Measurements from ENCODE around the gene SVBP.
A peak's percentile ranks its signal among the peaks of the same experiment; 100 is the strongest.

Gene SVBP

GRCh38 chr1:42759114-42759513, 58.1 kb downstream of the SVBP start (continued):
- TF ChIP-seq ZNF629 (tag by site-specific recombination; IDR thresholded peaks at IDR 0.05) (no peak), ZNF10 (tag by site-specific recombination; IDR thresholded peaks at IDR 0.05) (no peak), ZNF146 (tag by site-specific recombination; IDR thresholded peaks at IDR 0.05) (no peak), ZNF670 (tag by site-specific recombination; IDR thresholded peaks at IDR 0.05; ENCODE audit: low read depth) (no peak), ZNF433 (tag by site-specific recombination; IDR thresholded peaks at IDR 0.05; ENCODE audit: low read depth) (no peak), ZNF791 (tag by site-specific recombination; IDR thresholded peaks at IDR 0.05) (no peak), BCL6B (tag by site-specific recombination; IDR thresholded peaks at IDR 0.05) (no peak), ZNF830 (tag by site-specific recombination; IDR thresholded peaks at IDR 0.05; ENCODE audit: low read depth) (no peak), ZSCAN30 (tag by site-specific recombination; IDR thresholded peaks at IDR 0.05) (no peak), IKZF3 (tag by site-specific recombination; IDR thresholded peaks at IDR 0.05) (no peak), ZSCAN4 (tag by site-specific recombination; IDR thresholded peaks at IDR 0.05) (no peak), ZNF48 (tag by site-specific recombination; IDR thresholded peaks at IDR 0.05) (no peak)

- Histone ChIP-seq H3K36me3 (ENCODE audit: control insufficient read depth in 2 of 2, insufficient read depth in 1 of 2, low read length in 2 of 2) (peaks cover 21 to 88% of the 10 kb centered on the region in 2 experiments), H3K27ac (ENCODE audit: extremely low read depth, low read depth, low read length) (no peak overlapping the region), H3K4me3 (ENCODE audit: low read depth, low read length) (no peak overlapping the region), H3K4me1 (ENCODE audit: control insufficient read depth, insufficient read depth, low read length) (no peaks in the 10 kb centered on the region), H3K9me3 (ENCODE audit: control insufficient read depth, insufficient read depth, low read depth, low read length) (no peaks in the 10 kb centered on the region)
- POLR2A ChIA-PET: interaction anchor here (2.4 kb wide), 1 partner anchor 8 kb away, joined by 10 read pairs; the partner anchor contains the start of genes C1orf50 and P3H1
- CTCF ChIA-PET: interaction anchor here (0.5 to 1.6 kb wide), 7 partner anchors 11 to 1366 kb away, joined by 3 to 6 read pairs (median 4); no protein-coding TSS in a partner anchor
- TF ChIP-seq ZSCAN5A (tag by site-specific recombination; IDR thresholded peaks at IDR 0.05): no peak
- TF ChIP-seq ZNF174 (tag by site-specific recombination; IDR thresholded peaks at IDR 0.05): no peak
- 0 out of 2 replicates have a peak, but pooled peaks have one; percentile 14 for TF ChIP-seq ATF2 (tag by site-specific recombination; IDR thresholded peaks at IDR 0.05; ENCODE audit: low read depth)
These were observed 58.6 kb downstream of the SVBP start for GRCh38 chr1:42758641-42759040.

- H3K4me1 ChIP-seq (ENCODE audit: control insufficient read depth, insufficient read depth, low read length): no peaks in the 10 kb centered on the region
- ChIA-PET CTCF (interaction anchor here (0.6 to 1.9 kb wide), 9 partner anchors 9 to 419 kb away, joined by 3 to 14 read pairs (median 4); partner anchors contain the start of genes C1orf50, CCDC30 and P3H1), POLR2A (interaction anchor here (2.4 kb wide), 1 partner anchor 9 kb away, joined by 10 read pairs; the partner anchor contains the start of genes C1orf50 and P3H1)
- peaks cover 23 to 95% of the 10 kb centered on the region in 2 experiments for H3K36me3 ChIP-seq (ENCODE audit: control insufficient read depth in 2 of 2, insufficient read depth in 1 of 2, low read length in 2 of 2)
- no peaks in the 10 kb centered on the region for H3K9me3 ChIP-seq (ENCODE audit: control insufficient read depth, insufficient read depth, low read depth, low read length)
- no peak for TF ChIP-seq TCF7L2 (IDR thresholded peaks at IDR 0.05; ENCODE audit: borderline replicate concordance, low read depth, low read length)
- TF ChIP-seq ZNF174 (tag by site-specific recombination; IDR thresholded peaks at IDR 0.05): no peak
- H3K27ac ChIP-seq (ENCODE audit: extremely low read depth, low read depth, low read length): no peak overlapping the region
- no peak overlapping the region for H3K4me3 ChIP-seq (ENCODE audit: low read depth, low read length)
These were observed 59.3 kb downstream of the SVBP start for GRCh38 chr1:42757892-42758275.
